Body of pancreas (tissue), 4 donors: Measurements from ENCODE around the gene SPRTN. TPM values are rescaled to one million over a fixed set of nuclear protein-coding genes. Genes with fewer than 3 reads are reported as not detected.

Source experiments
- ATAC-seq: fragments of 150-250 bp; one replicate; pipeline ENCODE4 v1.9.1; 2016
- DNase-seq, 4 donors: peaks; one replicate each; pipeline ENCODE4 v3.0.0-alpha.2; 2019
- H3K27ac ChIP-seq, 4 donors: fragments of 200-600 bp; sonication (generic); 1 replicate in 3 of 4; 2 replicates in 1 of 4; pipeline versions ENCODE4 v1.5.1 to v1.6.1; 2016 to 2019; ENCODE audit warnings: mild to moderate bottlenecking in 1 of 4, mixed read lengths in 1 of 4, moderate library complexity in 1 of 4
- H3K27me3 ChIP-seq, 2 donors: fragments of 200-600 bp; sonication (generic); one replicate each; pipeline ENCODE4 v1.6.0; 2016; ENCODE audit warnings: mild to moderate bottlenecking in 1 of 2
- H3K36me3 ChIP-seq, 2 donors: fragments of 200-600 bp; sonication (generic); replicated peaks in 1 of 2; 2 replicates each; pipeline ENCODE4 v1.5.1; 2016; ENCODE audit warnings: low read depth in 2 of 2; ENCODE audit not compliant: insufficient read depth in 1 of 2
- H3K4me1 ChIP-seq: fragments of 200-600 bp; sonication (generic); one replicate; pipeline ENCODE4 v1.6.0; 2016
- H3K4me3 ChIP-seq, 2 donors: fragments of 200-600 bp; sonication (generic); 1 replicate in 1 of 2; 2 replicates in 1 of 2; pipeline ENCODE4 v1.5.1; 2016 to 2019
- H3K9me3 ChIP-seq, 3 donors: fragments of 200-600 bp; sonication (generic); 1 replicate in 2 of 3; 2 replicates in 1 of 3; pipeline ENCODE4 v1.5.1; 2016
- CTCF ChIP-seq, 7 experiments: fragments of 450-650 bp in 4 of 7; fragments of 200-600 bp in 3 of 7; sonication (generic) in 3 of 7; IDR thresholded peaks; one replicate each; pipeline ENCODE4 v1.5.1; 2016 to 2019; ENCODE audit warnings: antibody characterized with exemption in 7 of 7
- POLR2A ChIP-seq, 3 donors: fragments of 450-650 bp; IDR thresholded peaks; one replicate each; pipeline ENCODE4 v1.6.1; 2016; ENCODE audit warnings: antibody characterized with exemption in 3 of 3, mild to moderate bottlenecking in 2 of 3
- WGBS, 2 donors: methylation state at CpG; one replicate each; pipeline ENCODE4 v1.1.5; 2017; 5-methylcytosine and 5-hydroxymethylcytosine counted together
- intact Hi-C: fragments of 100-400 bp; cut with DNase I; formaldehyde crosslinking; loops from one replicate; pipeline ENCODE4 v1.15.1; 2023
- total RNA-seq, 2 donors: library from RNA; depleted of rRNA; stranded (reverse); fragments of >200 nt; gene quantifications; one replicate each; pipeline ENCODE4 v1.1.0, GENCODE V29; 2016

The SPRTN gene
- total RNA-seq, 2 donors from 2014 or later: 10.9 to 11.2 TPM

- no peak for ATAC-seq
Measured at GRCh38 chr1:231384696-231385415, 46.8 kb downstream of the SPRTN start.

DNA sequence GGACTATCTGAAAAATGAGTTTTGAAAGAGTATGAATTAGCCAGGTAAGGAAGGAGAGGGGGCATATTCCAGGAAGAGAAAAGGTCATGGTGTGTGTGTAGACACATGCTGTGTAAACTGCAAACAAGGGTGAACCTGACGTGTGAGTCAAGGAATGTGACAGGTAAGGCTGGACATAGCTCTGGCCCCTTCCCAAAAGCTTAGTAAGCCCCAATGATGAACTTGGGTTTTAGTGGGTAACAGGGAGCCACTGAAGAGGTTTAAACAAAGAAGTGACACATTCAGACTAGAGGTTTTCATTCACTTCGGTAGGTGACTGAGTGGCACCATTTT is 47.3 kb downstream of the SPRTN start:
- H3K4me1 ChIP-seq: peaks cover 65% of the 10 kb centered on the region
- WGBS, 2 donors: 48% methylated on average over 2 of the region's 2 CpGs
- H3K4me3 ChIP-seq: no peak overlapping the region
- TF ChIP-seq CTCF (IDR thresholded peaks at IDR 0.05): no peak
- no peak for TF ChIP-seq POLR2A (IDR thresholded peaks at IDR 0.05)
- DNase-seq (peak; percentile 30 to 74 (median 57)), ATAC-seq (peak; percentile 83)
- H3K9me3 ChIP-seq: no peaks in the 10 kb centered on the region
- intact Hi-C loops: no loop called here
- H3K36me3 ChIP-seq: no peaks in the 10 kb centered on the region
- H3K27ac ChIP-seq: peak overlapping the region; percentile 9 to 67 (median 24)
- no peaks in the 10 kb centered on the region for H3K27me3 ChIP-seq

More at GRCh38 chr1:231384696-231385415, 46.8 kb downstream of the SPRTN start:
- Histone ChIP-seq H3K27me3 (no peaks in the 10 kb centered on the region), H3K4me1 (peaks cover 60% of the 10 kb centered on the region), H3K9me3 (no peaks in the 10 kb centered on the region), H3K4me3 (no peak overlapping the region), H3K27ac (peak overlapping the region; percentile 9 to 67 (median 24)), H3K36me3 (no peaks in the 10 kb centered on the region)
- WGBS, 2 donors: 94 to 98% methylated on average over 6 of the region's 6 CpGs
- no peak for DNase-seq
- no peak for TF ChIP-seq CTCF (IDR thresholded peaks at IDR 0.05)
- TF ChIP-seq POLR2A (IDR thresholded peaks at IDR 0.05): no peak
- intact Hi-C loops: no loop called here

GRCh38 chr1:231386466-231386865 is 48.4 kb downstream of the SPRTN start:
- DNase-seq: no peak
- Histone ChIP-seq H3K27ac (peak overlapping the region in 2 of 4 donors; percentile 26 to 67), H3K36me3 (no peaks in the 10 kb centered on the region), H3K4me3 (no peak overlapping the region), H3K4me1 (peaks cover 69% of the 10 kb centered on the region), H3K9me3 (no peaks in the 10 kb centered on the region), H3K27me3 (no peaks in the 10 kb centered on the region)
- no peak for ATAC-seq
- intact Hi-C loops: no loop called here
- TF ChIP-seq POLR2A (IDR thresholded peaks at IDR 0.05) (no peak), CTCF (IDR thresholded peaks at IDR 0.05) (no peak)

DNA sequence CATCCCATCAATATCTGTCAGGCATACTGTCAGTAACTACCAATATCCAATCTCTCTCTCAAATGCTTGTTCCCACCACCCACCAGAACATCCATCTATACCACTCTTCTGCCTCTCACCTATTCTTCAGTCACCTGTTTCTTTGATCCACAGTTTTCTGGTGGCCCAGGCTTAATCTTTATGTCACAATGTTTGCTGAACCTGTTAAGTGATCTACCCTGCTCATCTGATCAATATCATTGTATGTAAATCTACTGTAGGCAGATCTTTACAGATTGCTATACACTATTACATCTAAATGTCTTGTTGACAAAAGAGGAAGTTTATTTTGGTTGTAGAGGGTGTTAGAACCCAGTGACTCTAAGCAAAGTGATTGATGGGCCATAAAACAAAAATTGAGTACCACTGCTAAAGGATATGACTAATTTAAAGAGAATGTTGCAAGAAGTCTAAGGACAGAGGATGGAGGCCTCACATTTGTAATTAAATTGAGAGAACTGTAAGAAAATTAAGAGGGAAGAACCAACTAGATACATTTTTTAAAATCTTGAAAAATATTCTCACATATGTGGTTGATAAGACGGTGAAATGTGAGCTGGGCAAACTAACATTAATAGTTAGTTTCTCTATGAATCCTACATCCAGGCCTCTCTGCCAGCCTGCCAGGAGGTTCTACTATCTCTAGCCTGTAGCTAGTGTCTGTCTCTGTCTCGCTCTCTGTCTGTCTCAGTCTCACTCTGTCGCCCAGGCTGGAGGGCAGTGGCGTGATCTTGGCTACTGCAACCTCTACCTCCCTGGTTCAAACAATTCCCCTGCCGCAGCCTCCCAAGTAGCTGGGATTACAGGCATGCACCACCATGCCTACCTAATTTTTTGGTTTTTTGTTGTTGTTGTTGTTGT is 49.9 kb downstream of the SPRTN start:
- Histone ChIP-seq H3K4me3 (no peak overlapping the region), H3K4me1 (peaks cover 66% of the 10 kb centered on the region), H3K9me3 (no peaks in the 10 kb centered on the region), H3K27ac (peak overlapping the region in 1 of 4 donors; percentile 36), H3K27me3 (no peaks in the 10 kb centered on the region), H3K36me3 (no peaks in the 10 kb centered on the region)
- no peak for TF ChIP-seq POLR2A (IDR thresholded peaks at IDR 0.05)
- DNase-seq (no peak), ATAC-seq (no peak)
- WGBS, 2 donors: 74 to 91% methylated on average over 5 of the region's 5 CpGs
- intact Hi-C loops: no loop called here

DNA sequence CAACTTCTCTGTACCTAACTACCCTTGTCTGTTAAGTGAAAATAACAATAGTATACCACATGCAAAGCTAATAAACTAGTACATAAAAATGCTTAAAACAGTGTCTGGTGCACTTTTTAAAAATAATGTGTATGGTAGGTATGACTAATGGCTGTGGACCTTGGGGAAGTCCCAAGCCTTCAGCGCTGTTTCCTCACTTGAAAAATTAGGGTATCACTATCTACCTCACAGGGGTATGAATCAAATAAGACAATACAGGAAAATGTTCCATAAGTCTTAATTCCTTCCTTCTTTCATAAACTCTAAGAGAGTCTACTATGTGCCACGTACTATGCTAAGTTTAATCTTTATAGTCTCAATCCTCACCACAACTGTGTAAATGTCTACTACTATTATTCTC is 52.0 kb downstream of the SPRTN start:
- Histone ChIP-seq H3K36me3 (no peaks in the 10 kb centered on the region), H3K9me3 (no peaks in the 10 kb centered on the region), H3K4me1 (peaks cover 67% of the 10 kb centered on the region), H3K4me3 (no peak overlapping the region), H3K27me3 (no peaks in the 10 kb centered on the region), H3K27ac (peak overlapping the region in 3 of 4 donors; percentile 22 to 63 (median 31))
- no peak for ATAC-seq
- no peak for DNase-seq
- no peak for TF ChIP-seq CTCF (IDR thresholded peaks at IDR 0.05)
- TF ChIP-seq POLR2A (IDR thresholded peaks at IDR 0.05): no peak
- 38 to 65% methylated on average over 2 of the region's 2 CpGs for WGBS, 2 donors
- intact Hi-C loops: no loop called here
